Fibroblast of mammary gland (primary cell): ENCODE results near the gene TMTC1.
A peak's percentile ranks its signal among the peaks of the same experiment; 100 is the strongest.

Experiments
- DNase-seq: peaks from one replicate; pipeline ENCODE4 v3.0.0-alpha.2; 2010; ENCODE audit warnings: low read depth
- H3K4me3 ChIP-seq: 2 replicates; pipeline ENCODE4 v1.5.1; 2011; ENCODE audit warnings: low read depth, mild to moderate bottlenecking, low read length, moderate library complexity; ENCODE audit not compliant: control insufficient read depth
- CTCF ChIP-seq: conservative IDR thresholded peaks from 2 replicates; pipeline ENCODE4 v1.5.1; 2011; ENCODE audit warnings: low read depth, low read length, inconsistent platforms; ENCODE audit not compliant: control insufficient read depth, insufficient read depth

The TMTC1 gene

DNA sequence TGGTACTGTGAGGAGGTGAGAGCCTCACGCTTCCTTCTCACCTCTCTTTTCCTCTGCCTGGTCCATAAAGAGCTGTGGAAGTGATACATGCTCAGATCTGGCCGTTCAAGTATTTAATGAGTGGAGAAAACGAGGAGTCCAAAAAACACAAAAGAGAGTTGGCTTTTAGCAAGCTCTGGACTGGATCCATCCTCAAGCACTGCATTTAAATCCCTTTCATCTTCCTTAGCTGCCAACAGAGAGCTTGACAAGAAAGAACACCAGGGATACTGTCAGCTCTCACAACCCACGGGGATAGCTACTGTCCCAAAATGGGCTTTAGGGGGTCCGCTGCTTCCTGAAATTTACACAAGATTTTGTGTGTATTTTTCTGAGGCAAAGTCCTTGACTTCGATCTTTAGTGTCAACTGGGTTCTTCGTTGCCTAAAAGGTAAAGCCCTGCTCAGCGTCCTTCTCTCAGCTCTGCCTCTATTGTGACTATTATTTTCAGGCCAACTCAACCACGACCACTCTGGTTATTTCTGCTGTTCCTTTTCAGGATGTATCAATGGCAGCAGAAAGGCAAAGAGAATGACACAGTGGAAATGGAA, 120.9 kb downstream of the TMTC1 start:
- no peak overlapping the region for H3K4me3 ChIP-seq
- TF ChIP-seq CTCF = no peak
- DNase-seq = no peak

GRCh38 chr12:29660847-29661246, 122.9 kb downstream of the TMTC1 start:
- H3K4me3 ChIP-seq = no peak overlapping the region
- no peak for DNase-seq
- TF ChIP-seq CTCF = no peak

- TF ChIP-seq CTCF = no peak
- H3K4me3 ChIP-seq = no peak overlapping the region
- no peak for DNase-seq
These were observed 126.8 kb downstream of the TMTC1 start for GRCh38 chr12:29656762-29657538.

DNA sequence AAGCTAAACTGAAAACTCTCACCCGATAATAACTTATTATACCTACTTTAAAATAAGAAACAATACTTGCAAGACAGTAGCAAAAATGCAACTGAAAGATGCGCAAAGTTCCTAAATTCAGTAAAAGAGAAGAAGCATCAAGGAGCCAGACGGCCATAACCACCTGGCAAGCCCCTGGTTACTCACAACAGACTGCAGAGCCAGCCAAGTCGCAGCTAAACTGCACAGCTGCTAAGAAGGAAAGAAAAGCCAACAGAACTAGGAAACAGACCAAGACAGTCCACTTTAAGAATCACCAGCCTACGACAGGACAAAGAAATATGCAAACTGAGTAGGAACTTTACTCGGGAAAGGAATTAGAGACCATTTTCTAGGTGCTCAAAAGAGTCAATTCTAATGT, 127.9 kb downstream of the TMTC1 start:
- TF ChIP-seq CTCF = no peak
- no peak overlapping the region for H3K4me3 ChIP-seq

GRCh38 chr12:29653286-29653685, 130.5 kb downstream of the TMTC1 start:
- DNase-seq = no peak

More for the DNA sequence above, 127.9 kb downstream of the TMTC1 start:
- DNase-seq = peak; percentile 38

GRCh38 chr12:29650371-29650770, 133.4 kb downstream of the TMTC1 start:
- H3K4me3 ChIP-seq = no peak overlapping the region
- TF ChIP-seq CTCF = no peak
- no peak for DNase-seq

More at GRCh38 chr12:29653286-29653685, 130.5 kb downstream of the TMTC1 start:
- no peak for TF ChIP-seq CTCF
- H3K4me3 ChIP-seq = no peak overlapping the region
